ENCODE data around the gene BSN.
"Not testable (repeated sequence)": the region's sequence is repeated elsewhere in the genome, so short reads cannot be mapped to it uniquely, and the experiment has no call there.

DNA sequence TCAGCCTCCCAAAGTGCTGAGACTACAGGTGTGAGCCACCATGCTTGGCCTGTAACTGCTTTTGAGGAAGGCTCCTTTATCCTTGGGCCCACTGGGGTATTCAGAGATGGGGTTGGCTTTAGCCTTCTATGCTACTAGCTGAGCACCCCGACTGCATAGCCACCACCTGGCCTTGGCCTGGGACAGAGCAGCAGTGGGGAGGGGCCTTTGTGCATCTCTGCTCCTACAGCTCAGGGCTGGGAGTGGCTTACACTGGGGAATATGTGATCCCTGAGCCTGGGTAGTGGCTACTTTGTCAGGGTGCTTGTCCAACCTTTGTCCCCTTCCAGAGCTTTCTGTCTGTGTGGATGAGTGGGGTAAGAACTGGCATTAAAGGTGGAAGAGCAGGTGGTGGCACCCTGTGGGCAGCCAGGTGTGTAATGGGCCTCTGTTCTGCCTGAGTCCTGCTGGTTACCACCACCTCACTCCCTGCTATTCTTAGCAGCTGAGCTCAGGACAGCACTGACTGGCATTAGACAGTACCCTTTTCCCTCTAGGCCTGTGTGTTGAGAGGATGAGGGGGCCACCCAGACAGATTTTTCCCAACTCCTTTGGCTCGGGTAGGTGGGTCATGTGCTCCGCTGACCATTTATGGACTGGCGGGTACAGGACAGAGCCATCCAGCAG lies 141.2 kb downstream of the BSN start:
- TF ChIP-seq, protein P1, sequence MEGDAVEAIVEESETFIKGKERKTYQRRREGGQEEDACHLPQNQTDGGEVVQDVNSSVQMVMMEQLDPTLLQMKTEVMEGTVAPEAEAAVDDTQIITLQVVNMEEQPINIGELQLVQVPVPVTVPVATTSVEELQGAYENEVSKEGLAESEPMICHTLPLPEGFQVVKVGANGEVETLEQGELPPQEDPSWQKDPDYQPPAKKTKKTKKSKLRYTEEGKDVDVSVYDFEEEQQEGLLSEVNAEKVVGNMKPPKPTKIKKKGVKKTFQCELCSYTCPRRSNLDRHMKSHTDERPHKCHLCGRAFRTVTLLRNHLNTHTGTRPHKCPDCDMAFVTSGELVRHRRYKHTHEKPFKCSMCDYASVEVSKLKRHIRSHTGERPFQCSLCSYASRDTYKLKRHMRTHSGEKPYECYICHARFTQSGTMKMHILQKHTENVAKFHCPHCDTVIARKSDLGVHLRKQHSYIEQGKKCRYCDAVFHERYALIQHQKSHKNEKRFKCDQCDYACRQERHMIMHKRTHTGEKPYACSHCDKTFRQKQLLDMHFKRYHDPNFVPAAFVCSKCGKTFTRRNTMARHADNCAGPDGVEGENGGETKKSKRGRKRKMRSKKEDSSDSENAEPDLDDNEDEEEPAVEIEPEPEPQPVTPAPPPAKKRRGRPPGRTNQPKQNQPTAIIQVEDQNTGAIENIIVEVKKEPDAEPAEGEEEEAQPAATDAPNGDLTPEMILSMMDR (IDR thresholded peaks at IDR 0.05), result not testable (repeated sequence)
- not testable (repeated sequence) for TF ChIP-seq JUNB (IDR thresholded peaks at IDR 0.05); MAZ (IDR thresholded peaks at IDR 0.05; ENCODE audit: borderline replicate concordance, low read depth, low read length); RFX5 (IDR thresholded peaks at IDR 0.05); PHF8 (IDR thresholded peaks at IDR 0.05; ENCODE audit: borderline replicate concordance, low read depth); POLR2A (IDR thresholded peaks at IDR 0.05; ENCODE audit: low read length); HOXA7 (CRISPR knock-in tag; IDR thresholded peaks at IDR 0.05); RNF2 (IDR thresholded peaks at IDR 0.05; ENCODE audit: borderline replicate concordance, low read depth); RAD21 (conservative IDR thresholded peaks at IDR 0.05 in 1 of 2, IDR thresholded peaks at IDR 0.05 in 1 of 2); MAFK (IDR thresholded peaks at IDR 0.05; ENCODE audit: partially characterized antibody); CHD4 (IDR thresholded peaks at IDR 0.05; ENCODE audit: borderline replicate concordance); BHLHE40 (IDR thresholded peaks at IDR 0.05; ENCODE audit: low read depth, low read length)
- TF ChIP-seq, protein P2, sequence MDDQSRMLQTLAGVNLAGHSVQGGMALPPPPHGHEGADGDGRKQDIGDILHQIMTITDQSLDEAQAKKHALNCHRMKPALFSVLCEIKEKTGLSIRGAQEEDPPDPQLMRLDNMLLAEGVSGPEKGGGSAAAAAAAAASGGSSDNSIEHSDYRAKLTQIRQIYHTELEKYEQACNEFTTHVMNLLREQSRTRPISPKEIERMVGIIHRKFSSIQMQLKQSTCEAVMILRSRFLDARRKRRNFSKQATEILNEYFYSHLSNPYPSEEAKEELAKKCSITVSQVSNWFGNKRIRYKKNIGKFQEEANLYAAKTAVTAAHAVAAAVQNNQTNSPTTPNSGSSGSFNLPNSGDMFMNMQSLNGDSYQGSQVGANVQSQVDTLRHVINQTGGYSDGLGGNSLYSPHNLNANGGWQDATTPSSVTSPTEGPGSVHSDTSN (IDR thresholded peaks at IDR 0.05), result not testable (repeated sequence)
